Stimulated activated CD4-positive, alpha-beta T cell treated with anti-CD3 and anti-CD28 coated beads, Interleukin-12 subunit alpha, Interleukin-12 subunit beta, amount 100 ng/mL, for 4 hours (primary cell): ENCODE measurements around the gene FRMPD1.

ENCODE experiments used
- DNase-seq: peaks from one replicate; pipeline ENCODE4 v3.0.0-alpha.2; 2020

FRMPD1 gene

GRCh38 chr9:37784616-37785483 lies 134.1 kb downstream of the FRMPD1 start, which contains the start of gene EXOSC3:
TSS of gene EXOSC3 (minus strand) at chr9:37785064. CDS start at chr9:37785044, 20 bp downstream.
- DNase-seq, result peak; percentile 80

- no peak for DNase-seq
Measured at GRCh38 chr9:37787059-37787458, 136.3 kb downstream of the FRMPD1 start.

GRCh38 chr9:37788332-37788731 lies 137.6 kb downstream of the FRMPD1 start:
- DNase-seq, result no peak

- DNase-seq, result no peak
Measured at GRCh38 chr9:37790096-37790495, 139.3 kb downstream of the FRMPD1 start.

- no peak for DNase-seq
Measured at GRCh38 chr9:37792122-37792521, 141.4 kb downstream of the FRMPD1 start.

GRCh38 chr9:37796232-37796631 lies 145.5 kb downstream of the FRMPD1 start:
- DNase-seq, result no peak
